NCI-H2081 treated with DMSO at 0.1 percent for 48 hours (cell line): ENCODE data around the gene FOXO6.

Experiments used
- DNase-seq: peaks from one replicate; lab custom pipeline; 2025; lab: John Stamatoyannopoulos, UW

FOXO6 gene

GRCh38 chr1:41360786-41361494 is at the start of gene FOXO6:
TSS of gene FOXO6 (plus strand) at chr1:41361434.
- DNase-seq, result peak; percentile 97

DNA sequence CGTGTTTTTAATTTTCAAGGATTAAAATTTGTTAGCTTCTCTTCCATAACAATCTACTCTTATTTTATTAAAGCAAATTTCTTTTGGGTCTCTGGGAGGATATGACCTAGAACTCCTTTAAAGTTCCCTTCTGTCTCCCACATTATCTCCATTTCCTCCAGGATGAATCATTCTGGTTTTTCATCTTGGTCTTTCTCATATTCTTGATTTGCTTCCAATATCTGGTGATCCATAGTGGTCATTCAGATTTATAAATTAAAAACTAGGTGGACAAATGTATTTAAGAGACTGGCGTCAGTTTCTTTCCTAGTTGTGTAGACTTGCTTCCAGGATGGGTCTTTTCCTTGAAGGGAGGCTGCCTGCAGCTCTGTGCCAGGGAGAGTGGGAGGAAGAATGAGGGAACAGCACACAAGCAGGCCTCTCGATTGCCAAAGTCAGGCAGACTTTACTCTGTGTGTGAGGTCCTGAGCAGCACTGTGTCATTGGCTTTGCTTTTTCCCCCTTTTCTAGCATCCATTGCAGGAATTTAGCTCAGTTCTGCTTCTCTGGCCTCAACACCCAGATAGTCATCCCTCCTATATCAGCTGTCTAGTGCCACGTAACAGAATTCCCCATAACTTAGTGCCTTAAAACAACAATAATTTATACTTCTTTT is 48.1 kb upstream of the FOXO6 start:
- no peak for DNase-seq

DNA sequence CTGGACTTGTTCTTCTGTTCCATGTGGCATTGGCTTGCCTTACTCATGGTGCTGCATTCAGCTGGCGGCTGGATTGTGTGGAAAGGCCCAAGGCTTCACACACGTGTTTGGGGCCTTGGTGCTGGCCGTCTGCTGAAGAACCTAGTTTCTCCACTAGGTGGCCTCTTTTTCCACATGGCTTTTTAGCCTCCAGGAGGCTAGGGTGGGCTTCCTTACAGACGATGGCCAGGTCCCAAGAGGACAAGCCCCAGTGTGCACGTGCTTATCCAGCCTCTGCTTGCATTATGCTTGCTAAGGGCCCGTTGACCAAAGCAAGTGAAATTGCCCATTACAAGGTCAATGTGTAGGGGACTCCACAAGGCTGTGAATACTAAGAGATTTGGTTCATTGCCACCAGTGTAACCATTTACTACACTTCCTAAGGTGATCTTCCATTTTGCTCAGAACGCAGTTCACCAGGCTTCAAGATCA is 47.5 kb upstream of the FOXO6 start:
- no peak for DNase-seq

DNA sequence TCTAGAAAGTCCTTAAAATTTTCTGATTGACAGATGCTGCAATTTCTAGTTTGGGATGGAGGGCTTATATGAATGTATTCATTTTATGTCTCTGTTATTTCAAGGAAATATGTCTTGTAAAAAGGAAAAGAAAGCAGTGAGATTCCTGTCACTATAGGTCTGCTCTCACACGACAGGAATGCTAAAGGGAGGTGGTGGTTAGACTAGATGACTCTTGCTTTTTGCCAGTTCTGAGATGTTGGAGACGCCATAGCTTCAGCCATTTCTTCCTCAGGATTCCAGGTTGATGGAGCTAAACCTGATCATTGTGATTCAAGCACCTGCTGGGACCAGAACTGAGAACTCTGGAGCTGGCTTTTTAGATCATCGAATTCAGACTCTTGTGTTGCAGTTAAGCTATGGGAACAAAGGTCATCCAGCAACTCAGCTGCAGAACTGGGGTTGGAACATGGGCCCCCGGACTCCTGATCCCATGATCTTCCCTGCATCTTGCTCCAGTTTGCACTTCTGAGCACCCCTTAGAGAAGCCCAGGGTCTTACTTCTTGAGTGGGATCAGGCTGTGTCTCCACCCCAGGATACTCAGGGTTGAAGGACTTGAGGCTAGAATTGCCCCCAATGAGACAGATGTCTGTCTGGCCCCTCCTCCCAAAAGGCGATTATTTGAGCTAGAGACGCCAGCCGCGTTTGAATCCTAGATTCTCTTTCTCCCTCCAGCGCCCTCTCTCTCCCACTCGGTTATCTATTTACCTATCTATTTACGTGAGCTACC is 46.7 kb upstream of the FOXO6 start:
- no peak for DNase-seq

GRCh38 chr1:41315146-41315822 is 46.0 kb upstream of the FOXO6 start:
- no peak for DNase-seq

DNA sequence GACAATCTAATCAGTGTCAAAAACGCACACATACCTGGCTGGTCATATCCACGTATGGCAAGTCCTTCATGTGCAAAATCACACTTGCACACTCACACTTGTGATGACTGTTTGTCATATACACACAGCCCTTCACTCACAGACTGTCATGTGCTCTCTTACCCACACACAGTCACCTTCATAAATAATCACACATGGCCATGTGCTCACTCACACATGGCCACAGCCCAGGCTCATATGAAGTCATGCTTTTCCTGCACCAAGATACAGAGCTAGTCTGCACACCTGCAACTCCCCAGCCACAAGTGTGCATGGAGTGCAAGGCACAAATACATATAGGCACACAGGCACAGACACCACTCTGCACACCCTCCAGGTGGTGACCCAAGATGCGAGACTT is 45.4 kb upstream of the FOXO6 start:
- no peak for DNase-seq

DNA sequence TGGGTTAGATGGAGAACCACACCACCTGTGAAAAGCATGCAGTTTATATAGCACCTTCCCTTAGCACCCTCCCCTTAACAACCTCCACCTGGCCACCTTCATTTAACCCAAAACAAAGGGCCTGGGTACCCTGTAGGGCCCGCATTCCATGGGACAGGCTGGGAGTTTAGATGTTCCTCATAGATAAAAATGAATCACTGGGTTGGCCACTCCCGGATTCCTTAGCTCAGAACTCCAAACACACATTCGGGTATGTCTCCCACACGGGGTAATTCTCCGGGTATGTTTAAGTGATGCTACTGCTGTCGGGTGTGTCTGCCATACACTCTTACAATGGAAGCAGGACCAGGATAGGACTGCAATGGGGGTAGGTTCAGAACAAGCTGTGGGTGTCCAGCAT is 43.9 kb upstream of the FOXO6 start:
- no peak for DNase-seq

DNA sequence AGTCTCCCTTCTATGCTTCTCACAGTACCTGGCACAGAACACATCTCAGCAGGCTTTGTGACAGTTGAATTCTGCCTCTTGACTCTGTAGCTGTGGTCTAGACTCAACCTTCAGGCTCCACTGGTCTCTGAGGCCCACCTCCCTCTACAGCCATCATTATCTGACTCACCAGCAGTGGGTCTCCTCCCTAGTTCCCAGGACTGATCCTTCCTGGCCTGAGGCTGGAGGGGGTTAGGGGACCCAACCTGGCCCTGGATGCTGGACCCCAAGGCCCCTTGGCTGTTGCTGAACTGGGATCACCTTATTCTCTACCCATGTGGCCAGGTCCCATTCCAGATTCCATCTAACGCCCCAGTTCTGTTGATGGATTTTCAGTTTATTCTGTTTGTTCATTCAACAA is 43.1 kb upstream of the FOXO6 start:
- DNase-seq, result no peak

DNA sequence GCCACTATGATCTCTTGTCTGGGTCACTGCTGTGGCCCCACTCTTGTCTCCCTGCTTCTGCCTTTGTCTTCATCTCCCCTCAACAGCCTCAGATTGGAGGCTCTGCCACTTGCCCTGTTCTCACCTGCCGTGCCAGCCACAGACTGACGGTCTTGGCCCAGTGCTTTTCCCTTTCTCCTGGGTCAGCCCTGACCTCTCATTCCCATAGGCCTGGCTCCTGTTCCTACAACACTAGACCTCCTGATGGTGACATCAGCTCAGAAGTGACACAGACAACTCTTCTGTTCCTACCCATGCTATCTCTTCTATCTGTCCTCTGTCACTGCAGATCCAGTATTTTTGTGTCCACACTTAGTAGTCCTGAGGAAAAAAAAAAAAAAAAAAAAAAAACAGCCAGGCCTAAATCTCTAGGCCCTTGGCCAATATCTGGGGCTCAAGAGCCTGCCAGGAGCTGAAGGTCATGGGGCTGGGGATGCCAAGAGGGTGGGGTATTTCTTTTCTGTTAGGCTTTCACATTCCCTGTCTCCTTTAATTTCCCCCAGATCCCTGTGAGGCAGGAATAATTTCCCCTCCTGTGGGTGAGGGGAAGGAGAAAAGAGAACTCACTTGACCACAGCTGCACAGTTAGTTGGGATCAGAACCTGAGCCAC is 42.0 kb upstream of the FOXO6 start:
- DNase-seq, result no peak

GRCh38 chr1:41319807-41320711 is 41.2 kb upstream of the FOXO6 start:
- DNase-seq, result no peak

GRCh38 chr1:41320895-41321676 is 40.1 kb upstream of the FOXO6 start:
- no peak for DNase-seq

DNA sequence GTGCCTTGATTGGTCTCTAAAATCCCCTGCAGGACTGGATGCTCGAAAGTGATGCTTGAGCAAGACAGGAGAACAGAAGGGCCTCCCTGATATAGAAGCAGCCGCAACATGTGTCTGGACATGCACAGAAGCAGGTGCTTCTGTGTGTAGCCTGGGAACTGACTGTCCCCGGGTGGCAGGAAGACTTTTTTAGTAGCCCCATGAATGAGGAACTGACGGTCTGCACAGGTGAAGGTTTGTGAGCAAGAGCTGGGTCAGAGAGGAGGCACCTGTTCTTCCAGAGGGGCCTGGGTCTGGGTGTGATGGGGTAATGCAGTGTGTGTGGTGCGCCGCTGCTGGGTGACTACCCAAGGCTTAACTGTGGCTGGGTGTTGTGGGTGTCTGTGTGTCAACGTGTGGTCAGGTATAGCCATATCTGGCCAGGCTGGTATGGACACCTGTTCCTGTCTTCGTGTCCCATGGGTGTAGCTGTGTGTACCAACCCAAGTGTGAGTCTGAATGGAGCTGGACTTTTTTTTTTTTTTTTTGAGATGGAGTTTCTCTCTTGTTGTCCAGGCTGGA is 39.1 kb upstream of the FOXO6 start:
- no peak for DNase-seq

DNA sequence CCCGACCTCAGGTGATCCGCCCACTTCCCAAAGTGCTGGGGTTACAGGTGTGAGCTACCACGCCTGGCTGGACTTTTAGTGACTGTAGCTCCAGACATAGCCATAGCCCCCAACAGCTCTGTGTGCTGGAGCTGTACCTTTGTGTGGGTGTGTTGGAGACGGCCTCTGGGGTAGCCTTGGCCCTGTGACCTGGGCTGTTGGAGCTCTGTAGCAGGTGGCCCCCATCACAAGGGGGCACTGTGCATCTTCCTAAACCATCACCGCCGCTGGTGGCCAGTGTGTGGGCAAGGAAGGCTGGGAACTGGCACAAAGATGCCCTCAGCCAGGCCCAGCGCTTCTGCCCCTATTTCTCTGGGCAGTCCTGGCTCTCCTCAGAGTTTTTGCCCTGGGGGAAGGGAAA is 38.4 kb upstream of the FOXO6 start:
- DNase-seq, result no peak

- no peak for DNase-seq
Measured at GRCh38 chr1:41323243-41323642, 38.0 kb upstream of the FOXO6 start.

DNA sequence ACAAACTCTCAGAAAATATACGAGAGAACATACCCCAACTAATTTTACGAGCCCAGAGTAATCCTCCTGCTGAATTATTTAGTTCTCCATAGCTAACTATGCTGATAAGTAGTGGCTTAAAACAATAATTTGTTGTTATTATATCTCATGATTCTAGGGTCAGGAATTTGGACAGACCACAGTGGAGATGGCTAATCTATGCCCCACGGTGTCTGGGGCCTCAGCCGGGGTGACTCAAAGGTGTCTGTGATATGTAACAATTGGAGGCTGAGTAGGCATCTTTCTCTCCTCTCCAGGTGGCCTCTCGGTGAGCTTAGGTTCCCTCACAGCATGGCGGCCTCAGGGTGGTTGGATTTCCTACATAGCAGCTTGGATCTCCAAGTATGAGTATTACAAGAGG is 35.4 kb upstream of the FOXO6 start:
- DNase-seq, result no peak

DNA sequence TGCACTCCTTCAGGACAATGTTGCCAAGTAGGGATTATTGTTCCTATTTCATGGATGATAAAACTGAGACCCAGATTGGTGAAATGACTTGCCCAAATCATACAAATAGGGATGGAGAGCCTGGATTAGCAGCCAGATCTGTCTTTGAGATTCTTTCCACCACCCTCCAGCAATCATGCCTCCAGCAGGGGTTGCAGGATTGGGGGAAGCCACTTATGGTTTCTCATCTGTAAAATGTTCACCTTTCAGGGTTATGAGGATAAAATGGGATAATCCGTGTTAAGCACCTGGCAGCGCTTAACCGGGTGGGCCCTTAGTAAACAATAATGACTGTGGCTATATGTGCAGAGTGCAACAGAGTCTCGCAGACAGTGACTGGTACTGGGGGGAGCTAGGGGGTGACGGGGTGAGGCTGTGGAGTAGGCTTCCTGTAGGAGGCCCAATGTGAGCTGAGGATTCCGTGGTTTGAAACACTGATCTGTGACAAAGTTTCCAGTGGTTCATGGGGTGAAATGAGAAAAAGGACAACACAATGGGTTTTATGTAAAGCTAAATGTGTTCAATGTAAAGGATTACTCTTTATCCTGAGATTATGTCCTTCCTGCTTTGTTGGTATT is 33.7 kb upstream of the FOXO6 start:
- no peak for DNase-seq

GRCh38 chr1:41328001-41328615 is 33.1 kb upstream of the FOXO6 start:
- no peak for DNase-seq

GRCh38 chr1:41328780-41329640 is 32.2 kb upstream of the FOXO6 start:
- no peak for DNase-seq
